Measurements from ENCODE around the gene RPF1. TPM values are rescaled to one million over a fixed set of nuclear protein-coding genes. Genes with fewer than 3 reads are reported as not detected.
A peak's percentile ranks its signal among the peaks of the same experiment; 100 is the strongest.

Gene RPF1
- total RNA-seq, 1 donor from 2014 or later: 34.9 TPM

GRCh38 chr1:84541679-84542078, 62.6 kb downstream of the RPF1 start:
- intact Hi-C loops (cut with micrococcal nuclease): no loop called here
- Histone ChIP-seq H3K36me3 (peaks cover 12% of the 10 kb centered on the region), H3K27me3 (ENCODE audit: low read depth) (no peaks in the 10 kb centered on the region), H3K9me3 (replicated peaks) (no peaks in the 10 kb centered on the region), H3K4me1 (no peaks in the 10 kb centered on the region), H3K27ac (replicated peaks) (no peak overlapping the region), H3K4me3 (no peak overlapping the region)
- TF ChIP-seq CTCF (IDR thresholded peaks at IDR 0.05; ENCODE audit: borderline replicate concordance): peak; percentile 33
- no peak for DNase-seq

Other genes starting within 250 kb of the RPF1 start
- 2.0 TPM for gene SAMD13, start 177.6 kb upstream of the RPF1 start, total RNA-seq
- not detected for gene DNASE2B, start 80.8 kb upstream of the RPF1 start, total RNA-seq
- gene SPATA1, start 27.1 kb downstream of the RPF1 start, total RNA-seq: 0.66 TPM
- 170 TPM for gene GNG5, start 27.3 kb downstream of the RPF1 start, total RNA-seq
- 6.2 TPM for gene CTBS, start 95.2 kb downstream of the RPF1 start, total RNA-seq
- 11.9 TPM for gene SSX2IP, start 211.2 kb downstream of the RPF1 start, total RNA-seq

All from left ventricle myocardium inferior (tissue), 1 donor.